ENCODE data around the gene GARS1.
"Not testable (repeated sequence)": the region's sequence is repeated elsewhere in the genome, so short reads cannot be mapped to it uniquely, and the experiment has no call there.

GARS1 gene

GRCh38 chr7:30594540-30595435 lies at the start of gene GARS1:
TSS of gene GARS1 (plus strand) at chr7:30594878. CDS start at chr7:30594922, 44 bp downstream.
- peak in 55 of 56 donors; percentile 12 to 91 (median 78) for DNase-seq

- no peak for DNase-seq
Measured at GRCh38 chr7:30545791-30546555, 48.7 kb upstream of the GARS1 start.

GRCh38 chr7:30546596-30546995 lies 48.1 kb upstream of the GARS1 start:
- DNase-seq: no peak

- DNase-seq: peak in 48 of 56 donors; percentile 5 to 88 (median 56)
Measured at GRCh38 chr7:30548845-30549244, 45.8 kb upstream of the GARS1 start.

GRCh38 chr7:30549931-30550493 lies 44.7 kb upstream of the GARS1 start:
- no peak for DNase-seq

- no peak for DNase-seq
Measured at GRCh38 chr7:30552330-30552729, 42.3 kb upstream of the GARS1 start.

GRCh38 chr7:30553141-30553540 lies 41.5 kb upstream of the GARS1 start:
- DNase-seq: no peak

GRCh38 chr7:30553546-30553945 lies 41.1 kb upstream of the GARS1 start:
- no peak for DNase-seq

GRCh38 chr7:30555525-30555924 lies 39.2 kb upstream of the GARS1 start:
- no peak for DNase-seq

GRCh38 chr7:30556840-30557239 lies 37.8 kb upstream of the GARS1 start:
- peak in 24 of 56 donors; percentile 6 to 77 (median 32) for DNase-seq

GRCh38 chr7:30557245-30557644 lies 37.4 kb upstream of the GARS1 start:
- DNase-seq: no peak

- peak in 1 of 56 donors; percentile 11 for DNase-seq
Measured at GRCh38 chr7:30559611-30560010, 35.1 kb upstream of the GARS1 start.

- no peak for DNase-seq
Measured at GRCh38 chr7:30561389-30561788, 33.3 kb upstream of the GARS1 start.

- DNase-seq: no peak
Measured at GRCh38 chr7:30562498-30562897, 32.2 kb upstream of the GARS1 start.

- no peak for DNase-seq
Measured at GRCh38 chr7:30562909-30563308, 31.8 kb upstream of the GARS1 start.

- no peak for DNase-seq
Measured at GRCh38 chr7:30563326-30563942, 31.2 kb upstream of the GARS1 start.

- DNase-seq: peak in 55 of 56 donors; percentile 19 to 94 (median 78)
Measured at GRCh38 chr7:30564243-30564892, 30.3 kb upstream of the GARS1 start.

- DNase-seq: no peak
Measured at GRCh38 chr7:30566596-30566995, 28.1 kb upstream of the GARS1 start.

- DNase-seq: no peak
Measured at GRCh38 chr7:30567081-30567480, 27.6 kb upstream of the GARS1 start.

- DNase-seq: not testable (repeated sequence)
Measured at GRCh38 chr7:30570238-30570637, 24.4 kb upstream of the GARS1 start.

Measured in nucleus accumbens (tissue), 56 donors.